Ishikawa (cell line): Measurements from ENCODE around the gene PRKACA.

Experiments used
- TAF1 ChIP-seq: IDR thresholded peaks from 2 replicates; pipeline ENCODE4 v1.6.1; 2012; ENCODE audit warnings: low read depth, mild to moderate bottlenecking
- TCF12 ChIP-seq: IDR thresholded peaks from 2 replicates; pipeline ENCODE4 v1.6.1; 2012; ENCODE audit warnings: low read depth
- YY1 ChIP-seq: IDR thresholded peaks from 2 replicates; pipeline ENCODE4 v1.6.1; 2012; ENCODE audit warnings: low read depth
- TF ChIP-seq, protein P1 (sequence below): IDR thresholded peaks from 2 replicates; pipeline ENCODE4 v1.6.1; 2012

DNA sequence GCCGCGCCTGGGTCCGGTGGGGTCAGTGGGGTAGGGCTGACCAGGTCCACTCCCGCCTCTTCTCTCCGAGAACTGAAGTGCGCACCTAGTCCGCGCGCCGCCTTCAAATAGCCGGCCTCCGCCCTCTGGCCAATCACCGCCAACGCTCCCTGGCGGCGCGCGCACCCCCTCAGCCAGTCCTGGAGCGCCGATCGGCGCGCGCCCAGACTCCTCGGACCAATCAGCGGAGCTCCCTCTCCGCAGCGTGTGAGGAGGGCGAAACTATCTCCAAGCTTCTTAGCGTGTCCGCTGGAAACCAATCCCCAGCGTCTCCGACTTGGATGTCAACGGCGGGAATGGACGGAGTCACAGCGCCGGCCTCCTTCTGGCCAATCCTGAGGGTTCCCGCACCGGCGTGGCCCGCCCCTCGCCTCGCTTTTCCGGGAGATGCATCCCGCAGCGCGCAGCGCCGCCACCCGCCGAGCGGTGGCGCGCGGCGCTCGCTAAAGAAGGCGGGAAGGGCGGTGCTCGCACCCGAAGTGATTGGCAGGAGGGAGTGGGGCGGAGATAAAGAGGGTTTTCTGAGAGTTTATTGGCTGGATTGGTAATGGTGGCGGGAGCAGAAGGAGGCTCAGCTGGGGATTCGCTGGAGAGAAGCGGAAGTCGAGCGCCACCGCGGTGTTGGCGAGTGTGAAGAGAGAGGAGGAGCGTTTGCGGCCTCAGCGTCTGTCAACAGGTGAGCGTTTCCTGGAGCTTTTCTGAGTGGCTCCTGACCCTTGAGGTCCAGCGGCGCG is 19.1 kb upstream of the PRKACA start, which contains the start of gene ASF1B:
- TF ChIP-seq TAF1 (peak; percentile 90), YY1 (no peak; the same call in 1 of the 2 replicates), TCF12 (no peak)
- TF ChIP-seq, protein P1, sequence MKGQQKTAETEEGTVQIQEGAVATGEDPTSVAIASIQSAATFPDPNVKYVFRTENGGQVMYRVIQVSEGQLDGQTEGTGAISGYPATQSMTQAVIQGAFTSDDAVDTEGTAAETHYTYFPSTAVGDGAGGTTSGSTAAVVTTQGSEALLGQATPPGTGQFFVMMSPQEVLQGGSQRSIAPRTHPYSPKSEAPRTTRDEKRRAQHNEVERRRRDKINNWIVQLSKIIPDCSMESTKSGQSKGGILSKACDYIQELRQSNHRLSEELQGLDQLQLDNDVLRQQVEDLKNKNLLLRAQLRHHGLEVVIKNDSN = peak; percentile 29; the same call in 1 of the 2 replicates
